Esophagus muscularis mucosa (tissue), 4 donors: ENCODE data around the gene RBFOX2. TPM values are rescaled to one million over a fixed set of nuclear protein-coding genes. Genes with fewer than 3 reads are reported as not detected.
"Not testable (repeated sequence)": the region's sequence is repeated elsewhere in the genome, so short reads cannot be mapped to it uniquely, and the experiment has no call there.

Experiments
- DNase-seq: peaks from one replicate; pipeline ENCODE4 v3.0.0-alpha.2; 2017; ENCODE audit errors: extremely low spot score
- H3K27ac ChIP-seq, 4 donors: fragments of 200-600 bp; sonication (generic); replicated peaks in 1 of 4; 1 replicate in 3 of 4; 2 replicates in 1 of 4; pipeline ENCODE4 v1.5.1; 2016 to 2019; ENCODE audit warnings: mild to moderate bottlenecking in 1 of 4
- H3K27me3 ChIP-seq, 4 donors: fragments of 200-600 bp; sonication (generic); one replicate each; pipeline versions ENCODE4 v1.5.1 to v1.6.0; 2016 to 2019
- H3K36me3 ChIP-seq, 4 donors: fragments of 200-600 bp; sonication (generic); one replicate each; pipeline ENCODE4 v1.5.1; 2016 to 2019
- H3K4me1 ChIP-seq, 4 donors: fragments of 200-600 bp; sonication (generic); one replicate each; pipeline ENCODE4 v1.5.1; 2016 to 2019
- H3K4me3 ChIP-seq, 4 donors: fragments of 200-600 bp; sonication (generic); 1 replicate in 2 of 4; 2 replicates in 2 of 4; pipeline ENCODE4 v1.5.1; 2016 to 2019; ENCODE audit warnings: mild to moderate bottlenecking in 4 of 4, moderate library complexity in 1 of 4
- H3K9me3 ChIP-seq, 4 donors: fragments of 200-600 bp; sonication (generic); 1 replicate in 3 of 4; 2 replicates in 1 of 4; pipeline ENCODE4 v1.5.1; 2016 to 2019
- EP300 ChIP-seq: sonication (generic); formaldehyde crosslinking; IDR thresholded peaks from one replicate; pipeline ENCODE4 v1.6.1; 2017; ENCODE audit warnings: antibody characterized with exemption
- POLR2A ChIP-seq: fragments of 450-650 bp; IDR thresholded peaks from one replicate; pipeline ENCODE4 v1.6.1; 2017; ENCODE audit warnings: antibody characterized with exemption, moderate library complexity, mild to moderate bottlenecking, low read depth
- POLR2AphosphoS5 ChIP-seq, 2 donors: sonication (generic); formaldehyde crosslinking; IDR thresholded peaks; one replicate each; pipeline ENCODE4 v1.6.1; 2017; ENCODE audit warnings: antibody characterized with exemption in 2 of 2
- WGBS: methylation state at CpG from one replicate; pipeline ENCODE4 v1.1.5; 2018; 5-methylcytosine and 5-hydroxymethylcytosine counted together
- intact Hi-C: fragments of 100-400 bp; cut with DNase I; formaldehyde crosslinking; loops from one replicate; pipeline ENCODE4 v1.15.1; 2023
- total RNA-seq, 4 donors: library from RNA; depleted of rRNA; stranded (reverse); fragments of >200 nt; gene quantifications; one replicate each; pipeline versions ENCODE4 v1.1.0 to v1.2.1, GENCODE V29; 2016
- TF ChIP-seq, protein P1 (sequence below), 3 experiments: fragments of 200-600 bp in 2 of 3; fragments of 450-650 bp in 1 of 3; sonication (generic) in 2 of 3; IDR thresholded peaks; one replicate each; pipeline ENCODE4 v1.5.1; 2017 to 2019; ENCODE audit warnings: antibody characterized with exemption in 3 of 3, mild to moderate bottlenecking in 2 of 3, moderate library complexity in 1 of 3

The RBFOX2 gene
- total RNA-seq, 4 donors from 2014 or later, result 113 to 179 (median 155) TPM

DNA sequence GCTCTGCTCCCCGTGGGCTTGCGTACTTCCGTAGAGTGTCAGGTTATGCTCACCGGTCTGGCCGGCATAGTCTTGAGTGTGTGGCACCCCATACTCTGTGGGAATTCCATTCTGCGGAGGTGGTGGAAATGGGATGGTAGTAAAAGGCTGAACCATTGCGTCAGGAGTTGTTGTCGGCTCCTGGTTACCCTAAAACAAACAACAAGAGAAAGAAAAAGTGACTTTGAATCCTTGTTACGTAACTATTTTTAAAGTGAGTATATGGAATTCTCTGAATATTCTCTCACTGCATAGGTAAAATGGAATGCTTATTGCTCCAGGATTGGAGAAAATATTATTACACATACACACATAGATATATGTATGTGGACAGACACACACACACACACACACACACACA lies 218.8 kb downstream of the RBFOX2 start:
- Histone ChIP-seq H3K27ac (no peak overlapping the region), H3K36me3 (peaks cover 0 to 28% (median 16%) of the 10 kb centered on the region in 4 donors), H3K4me1 (peaks cover 0 to 10% (median 6%) of the 10 kb centered on the region in 4 donors), H3K27me3 (no peaks in the 10 kb centered on the region), H3K9me3 (peaks cover 0 to 3% (median 0%) of the 10 kb centered on the region in 4 donors), H3K4me3 (no peak overlapping the region)
- no peak for TF ChIP-seq POLR2A
- TF ChIP-seq, protein P1, sequence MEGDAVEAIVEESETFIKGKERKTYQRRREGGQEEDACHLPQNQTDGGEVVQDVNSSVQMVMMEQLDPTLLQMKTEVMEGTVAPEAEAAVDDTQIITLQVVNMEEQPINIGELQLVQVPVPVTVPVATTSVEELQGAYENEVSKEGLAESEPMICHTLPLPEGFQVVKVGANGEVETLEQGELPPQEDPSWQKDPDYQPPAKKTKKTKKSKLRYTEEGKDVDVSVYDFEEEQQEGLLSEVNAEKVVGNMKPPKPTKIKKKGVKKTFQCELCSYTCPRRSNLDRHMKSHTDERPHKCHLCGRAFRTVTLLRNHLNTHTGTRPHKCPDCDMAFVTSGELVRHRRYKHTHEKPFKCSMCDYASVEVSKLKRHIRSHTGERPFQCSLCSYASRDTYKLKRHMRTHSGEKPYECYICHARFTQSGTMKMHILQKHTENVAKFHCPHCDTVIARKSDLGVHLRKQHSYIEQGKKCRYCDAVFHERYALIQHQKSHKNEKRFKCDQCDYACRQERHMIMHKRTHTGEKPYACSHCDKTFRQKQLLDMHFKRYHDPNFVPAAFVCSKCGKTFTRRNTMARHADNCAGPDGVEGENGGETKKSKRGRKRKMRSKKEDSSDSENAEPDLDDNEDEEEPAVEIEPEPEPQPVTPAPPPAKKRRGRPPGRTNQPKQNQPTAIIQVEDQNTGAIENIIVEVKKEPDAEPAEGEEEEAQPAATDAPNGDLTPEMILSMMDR (IDR thresholded peaks at IDR 0.05), result no peak
- no peak for TF ChIP-seq EP300
- TF ChIP-seq POLR2AphosphoS5 (IDR thresholded peaks at IDR 0.05), result no peak
- no peak for DNase-seq
- WGBS, result 93% methylated on average over 9 of the region's 9 CpGs
- intact Hi-C loops, result no loop called here

DNA sequence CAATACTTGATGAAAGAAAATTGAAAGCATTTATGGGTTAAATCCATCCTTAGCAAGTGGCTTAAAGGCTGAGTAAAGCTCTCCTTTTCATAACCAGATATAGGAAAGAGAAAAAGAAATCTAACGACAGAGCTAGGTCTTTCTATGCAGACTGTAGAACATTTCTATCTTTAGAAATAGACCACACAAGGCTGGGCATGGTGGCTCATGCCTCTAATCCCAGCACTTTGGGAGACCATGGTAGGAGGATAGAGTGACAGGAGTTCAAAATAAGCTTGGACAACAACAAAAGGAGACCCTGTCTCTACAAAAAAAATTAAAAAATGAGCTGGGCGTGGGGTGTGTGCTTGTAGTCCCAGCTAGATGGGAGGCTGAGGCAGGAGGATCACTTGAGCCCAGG lies 220.2 kb downstream of the RBFOX2 start:
- intact Hi-C loops, result no loop called here
- TF ChIP-seq EP300 (no peak), POLR2A (no peak)
- TF ChIP-seq, protein P1 (IDR thresholded peaks at IDR 0.05), result no peak
- 66% methylated on average over 2 of the region's 2 CpGs for WGBS

DNA sequence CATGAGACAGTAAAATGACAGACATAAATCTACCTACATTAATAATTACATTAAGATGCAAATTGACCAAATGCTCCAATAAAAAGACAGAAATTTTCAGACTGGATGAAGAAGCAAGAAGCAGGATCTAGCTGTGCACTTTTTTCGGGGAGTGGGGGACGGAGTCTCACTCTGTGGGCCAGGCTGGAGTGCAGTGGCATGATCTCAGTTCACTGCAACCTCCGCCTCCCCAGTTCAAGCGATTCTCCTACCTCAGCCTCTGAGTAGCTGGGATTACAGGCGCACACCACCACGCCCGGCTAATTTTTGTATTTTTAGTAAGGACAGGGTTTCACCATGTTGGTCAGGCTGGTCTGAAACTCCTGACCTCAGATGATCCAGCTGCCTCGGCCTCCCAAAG lies 222.0 kb downstream of the RBFOX2 start:
- H3K4me3 ChIP-seq, intact Hi-C loops, H3K27me3 ChIP-seq, H3K9me3 ChIP-seq, DNase-seq, H3K27ac ChIP-seq: not testable (repeated sequence)
- peaks cover under 1 to 16% (median 7%) of the 10 kb centered on the region in 4 donors for H3K4me1 ChIP-seq
- WGBS, result 92% methylated on average over 8 of the region's 8 CpGs
- H3K36me3 ChIP-seq, result peaks cover 0 to 33% (median 16%) of the 10 kb centered on the region in 4 donors

More for the DNA sequence above, 220.2 kb downstream of the RBFOX2 start:
- Histone ChIP-seq H3K9me3 (peaks cover 0 to 3% (median 0%) of the 10 kb centered on the region in 4 donors), H3K36me3 (peaks cover 0 to 33% (median 16%) of the 10 kb centered on the region in 4 donors), H3K4me3 (no peak overlapping the region), H3K27ac (no peak overlapping the region), H3K4me1 (peaks cover 0 to 6% (median 3%) of the 10 kb centered on the region in 4 donors), H3K27me3 (no peaks in the 10 kb centered on the region)
- no peak for DNase-seq

DNA sequence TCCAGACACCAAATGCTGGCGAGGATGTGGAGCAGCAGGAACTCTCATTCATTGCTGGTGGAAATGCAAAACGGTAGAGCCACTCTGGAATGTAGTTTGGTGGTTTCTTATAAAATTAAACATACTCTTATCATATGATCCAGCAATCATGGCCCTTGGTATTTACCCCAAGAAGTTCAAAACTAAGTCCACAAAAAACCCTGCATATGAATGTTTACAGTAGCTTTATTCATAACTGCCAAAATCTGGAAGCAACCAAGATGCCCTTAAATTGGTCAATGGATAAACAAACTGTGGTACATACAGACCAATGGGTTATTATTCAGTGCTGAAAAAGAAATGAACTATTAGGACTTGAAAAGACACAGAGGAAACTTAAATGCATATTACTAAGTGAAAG lies 223.2 kb downstream of the RBFOX2 start:
- Histone ChIP-seq H3K4me3 (no peak overlapping the region), H3K36me3 (peaks cover 0 to 33% (median 16%) of the 10 kb centered on the region in 4 donors), H3K27ac (no peak overlapping the region), H3K9me3 (no peaks in the 10 kb centered on the region), H3K27me3 (no peaks in the 10 kb centered on the region), H3K4me1 (peaks cover 6 to 25% (median 16%) of the 10 kb centered on the region in 4 donors)
- no peak for DNase-seq
- TF ChIP-seq POLR2A (no peak), POLR2AphosphoS5 (IDR thresholded peaks at IDR 0.05) (no peak), EP300 (no peak)
- TF ChIP-seq, protein P1 (IDR thresholded peaks at IDR 0.05), result no peak
- 89% methylated on average over 2 of the region's 2 CpGs for WGBS
- intact Hi-C loops, result no loop called here

DNA sequence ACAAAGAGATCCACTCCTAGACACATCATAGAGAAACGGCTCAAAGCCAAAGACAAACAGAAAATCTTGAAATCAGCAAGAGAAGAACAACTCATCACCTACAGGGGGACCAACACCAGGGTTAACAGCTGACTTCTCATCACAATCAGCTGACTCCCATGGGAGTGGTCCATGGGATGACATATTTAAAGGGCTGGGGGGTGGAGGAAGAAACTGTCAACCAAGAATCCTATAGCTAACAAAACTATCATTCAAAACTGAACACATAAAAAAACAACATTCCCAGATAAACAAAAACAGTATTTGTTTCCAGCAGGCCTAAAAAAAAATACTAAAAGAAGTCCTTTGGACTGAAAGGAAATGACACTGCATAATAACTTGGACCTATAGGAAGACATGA lies 224.2 kb downstream of the RBFOX2 start:
- TF ChIP-seq POLR2AphosphoS5 (IDR thresholded peaks at IDR 0.05) (no peak), POLR2A (no peak)
- TF ChIP-seq, protein P1 (IDR thresholded peaks at IDR 0.05), result no peak
- Histone ChIP-seq H3K9me3 (no peaks in the 10 kb centered on the region), H3K27me3 (no peaks in the 10 kb centered on the region), H3K4me1 (peaks cover 12 to 31% (median 26%) of the 10 kb centered on the region in 4 donors), H3K36me3 (peaks cover 0 to 30% (median 12%) of the 10 kb centered on the region in 4 donors), H3K27ac (no peak overlapping the region), H3K4me3 (no peak overlapping the region)
- intact Hi-C loops, result no loop called here
- WGBS, result 76% methylated on average over 1 of the region's 1 CpG
- DNase-seq, result no peak
